ENCODE measurements around the gene COL6A3. TPM values are rescaled to one million over a fixed set of nuclear protein-coding genes. Genes with fewer than 3 reads are reported as not detected.

COL6A3 gene
- 100 to 1,000 TPM; 586 to 773 (median 661) TPM for polyA plus RNA-seq (ENCODE audit: insufficient read depth in 1 of 5, insufficient read length in 5 of 5, low replicate concordance in 1 of 5)
- long read RNA-seq, donor 1, full-length matches to known transcripts, result 31 of 435 reads
- long read RNA-seq, donor 1, partial matches to known transcripts, result 404 of 435 reads
- long read RNA-seq, donor 1, other reads (novel, unspliced or antisense), result 0 of 435 reads
- long read RNA-seq, donor 2, full-length matches to known transcripts, result 25 of 160 reads
- long read RNA-seq, donor 2, partial matches to known transcripts, result 135 of 160 reads
- long read RNA-seq, donor 2, other reads (novel, unspliced or antisense), result 0 of 160 reads
- long read RNA-seq, donor 3, full-length matches to known transcripts, result 35 of 384 reads
- long read RNA-seq, donor 3, partial matches to known transcripts, result 343 of 384 reads
- long read RNA-seq, donor 3, other reads (novel, unspliced or antisense), result 6 of 384 reads
- long read RNA-seq, donor 4, full-length matches to known transcripts, result 36 of 335 reads
- long read RNA-seq, donor 4, partial matches to known transcripts, result 299 of 335 reads
- long read RNA-seq, donor 4, other reads (novel, unspliced or antisense), result 0 of 335 reads
- long read RNA-seq, donor 5, full-length matches to known transcripts, result 39 of 501 reads
- long read RNA-seq, donor 5, partial matches to known transcripts, result 456 of 501 reads
- long read RNA-seq, donor 5, other reads (novel, unspliced or antisense), result 6 of 501 reads
- long read RNA-seq, donor 6, full-length matches to known transcripts, result 42 of 467 reads
- long read RNA-seq, donor 6, partial matches to known transcripts, result 420 of 467 reads
- long read RNA-seq, donor 6, other reads (novel, unspliced or antisense), result 5 of 467 reads
- long read RNA-seq, donor 7, full-length matches to known transcripts, result 33 of 574 reads
- long read RNA-seq, donor 7, partial matches to known transcripts, result 535 of 574 reads
- long read RNA-seq, donor 7, other reads (novel, unspliced or antisense), result 6 of 574 reads
- long read RNA-seq, donor 8, full-length matches to known transcripts, result 8 of 64 reads
- long read RNA-seq, donor 8, partial matches to known transcripts, result 56 of 64 reads
- long read RNA-seq, donor 8, other reads (novel, unspliced or antisense), result 0 of 64 reads

- DNase-seq, result peak; percentile 91 to 95
Observed at GRCh38 chr2:237413777-237414661, at the start of gene COL6A3. TSS of gene COL6A3 (minus strand) at chr2:237414164. CDS start at chr2:237396817, 17,347 bp downstream.

- no peak for DNase-seq
Observed at GRCh38 chr2:237459741-237460174, 45.8 kb upstream of the COL6A3 start.

GRCh38 chr2:237459226-237459625, 45.3 kb upstream of the COL6A3 start:
- DNase-seq, result no peak

- DNase-seq, result no peak
Observed at GRCh38 chr2:237458519-237458918, 44.6 kb upstream of the COL6A3 start.

GRCh38 chr2:237457388-237457941, 43.5 kb upstream of the COL6A3 start:
- no peak for DNase-seq

- DNase-seq, result peak in 1 of 2 donors; percentile 71
Observed at GRCh38 chr2:237456200-237456843, 42.4 kb upstream of the COL6A3 start.

- DNase-seq, result no peak
Observed at GRCh38 chr2:237455764-237456163, 41.8 kb upstream of the COL6A3 start.

GRCh38 chr2:237453671-237454070, 39.7 kb upstream of the COL6A3 start:
- DNase-seq, result no peak

GRCh38 chr2:237452861-237453260, 38.9 kb upstream of the COL6A3 start:
- no peak for DNase-seq

GRCh38 chr2:237451643-237452469, 37.9 kb upstream of the COL6A3 start:
- peak; percentile 87 to 89 for DNase-seq

GRCh38 chr2:237450583-237450982, 36.6 kb upstream of the COL6A3 start:
- DNase-seq, result no peak

GRCh38 chr2:237450108-237450507, 36.1 kb upstream of the COL6A3 start:
- DNase-seq, result no peak

- DNase-seq, result peak in 1 of 2 donors; percentile 75
Observed at GRCh38 chr2:237449193-237449881, 35.4 kb upstream of the COL6A3 start.

- DNase-seq, result no peak
Observed at GRCh38 chr2:237448626-237449025, 34.7 kb upstream of the COL6A3 start.

- DNase-seq, result no peak
Observed at GRCh38 chr2:237448171-237448570, 34.2 kb upstream of the COL6A3 start.

GRCh38 chr2:237447496-237447895, 33.5 kb upstream of the COL6A3 start:
- no peak for DNase-seq

GRCh38 chr2:237446338-237446665, 32.3 kb upstream of the COL6A3 start:
- peak in 1 of 2 donors; percentile 46 for DNase-seq

GRCh38 chr2:237445611-237446337, 31.8 kb upstream of the COL6A3 start:
- DNase-seq, result no peak

Measured in right lung (tissue), 10 donors.